ENCODE data around the gene CFAP161. TPM values are rescaled to one million over a fixed set of nuclear protein-coding genes. Genes with fewer than 3 reads are reported as not detected.

The CFAP161 gene
- polyA plus RNA-seq, 1 of the 3 experiments (the other 2 are of a cell fraction): 0.03 TPM

DNA sequence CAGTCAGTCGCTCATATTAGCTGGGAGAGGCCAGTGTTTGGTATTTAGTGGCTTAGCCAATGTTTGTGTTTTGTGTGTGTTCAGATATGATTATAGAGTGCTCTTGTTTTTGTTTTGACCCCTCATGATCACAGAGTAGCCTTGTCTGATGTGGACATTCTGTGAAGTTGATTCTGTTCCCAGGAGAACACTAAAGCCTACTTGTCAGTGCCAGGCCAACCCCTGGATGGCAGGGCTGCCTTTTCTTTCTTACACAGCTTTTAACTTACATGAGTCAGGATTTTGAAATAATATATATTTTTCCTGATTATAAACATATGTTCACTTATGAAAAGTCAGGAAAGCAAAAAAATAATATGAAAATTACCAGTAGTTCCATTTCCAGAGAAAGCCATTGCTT, 11.9 kb downstream of the CFAP161 start (continued):
- no peak for TF ChIP-seq TCF12 (IDR thresholded peaks at IDR 0.05)
- TF ChIP-seq, protein P1, sequence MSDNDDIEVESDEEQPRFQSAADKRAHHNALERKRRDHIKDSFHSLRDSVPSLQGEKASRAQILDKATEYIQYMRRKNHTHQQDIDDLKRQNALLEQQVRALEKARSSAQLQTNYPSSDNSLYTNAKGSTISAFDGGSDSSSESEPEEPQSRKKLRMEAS (IDR thresholded peaks at IDR 0.05; ENCODE audit: low read depth): no peak
- TF ChIP-seq, protein P2, sequence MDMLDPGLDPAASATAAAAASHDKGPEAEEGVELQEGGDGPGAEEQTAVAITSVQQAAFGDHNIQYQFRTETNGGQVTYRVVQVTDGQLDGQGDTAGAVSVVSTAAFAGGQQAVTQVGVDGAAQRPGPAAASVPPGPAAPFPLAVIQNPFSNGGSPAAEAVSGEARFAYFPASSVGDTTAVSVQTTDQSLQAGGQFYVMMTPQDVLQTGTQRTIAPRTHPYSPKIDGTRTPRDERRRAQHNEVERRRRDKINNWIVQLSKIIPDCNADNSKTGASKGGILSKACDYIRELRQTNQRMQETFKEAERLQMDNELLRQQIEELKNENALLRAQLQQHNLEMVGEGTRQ (IDR thresholded peaks at IDR 0.05; ENCODE audit: borderline replicate concordance, low read depth, low read length): no peak
- TF ChIP-seq TEAD4 (IDR thresholded peaks at IDR 0.05; ENCODE audit: borderline replicate concordance, insufficient read depth): no peak
- no peak for TF ChIP-seq MXI1 (IDR thresholded peaks at IDR 0.05; ENCODE audit: low read depth, low read length)
- TF ChIP-seq RXRA (IDR thresholded peaks at IDR 0.05; ENCODE audit: borderline replicate concordance, low read depth): no peak
- no peak for TF ChIP-seq JUND (IDR thresholded peaks at IDR 0.05)

DNA sequence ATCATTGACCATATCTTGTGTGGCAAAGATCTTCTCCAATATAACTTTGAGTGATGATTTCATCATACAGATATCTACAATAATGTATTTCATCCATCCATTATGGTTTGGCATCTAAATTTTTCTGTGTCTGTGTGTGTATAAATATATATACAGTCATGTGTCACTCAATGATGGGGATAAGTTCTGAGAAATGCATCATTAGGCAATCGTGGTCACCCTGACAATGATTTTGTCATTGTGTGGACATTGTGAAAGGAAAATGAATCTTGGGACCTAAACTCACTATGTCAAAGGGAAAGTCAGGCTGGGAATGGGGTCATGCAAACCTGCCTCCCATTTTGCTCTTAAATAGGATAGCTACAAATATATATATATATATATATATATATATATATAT, 12.4 kb downstream of the CFAP161 start:
- Histone ChIP-seq H3K4me3 (ENCODE audit: low read depth in 2 of 2, low read length in 1 of 2) (no peak overlapping the region), H3K9ac (no peak overlapping the region), H3K9me2 (no peaks in the 10 kb centered on the region), H3K27ac (ENCODE audit: low read depth in 2 of 2, low read length in 1 of 2) (no peak overlapping the region), H3K9me3 (no peaks in the 10 kb centered on the region), H3F3A (replicated peaks; ENCODE audit: insufficient read depth) (no peaks in the 10 kb centered on the region), H3K4me2 (no peak overlapping the region), H3K79me2 (ENCODE audit: insufficient read depth) (no peaks in the 10 kb centered on the region), H4K20me1 (ENCODE audit: insufficient read depth) (no peaks in the 10 kb centered on the region), H3K4me1 (ENCODE audit: control insufficient read depth in 1 of 2, insufficient read depth in 2 of 2, low read depth in 1 of 2, low read length in 1 of 2) (peaks cover 0 to 5% of the 10 kb centered on the region in 2 experiments; a peak in 2 of 4 replicates), H3K27me3 (ENCODE audit: insufficient read depth) (0 out of 2 replicates have a peak, but pooled peaks cover 7% of the 10 kb centered on the region), H3K36me3 (replicated peaks in 1 of 2; ENCODE audit: control insufficient read depth in 1 of 2, insufficient read depth in 2 of 2, low read length in 1 of 2) (no peaks in the 10 kb centered on the region), H2AFZ (ENCODE audit: low read depth) (no peak overlapping the region)
- POLR2A ChIA-PET: no interaction called here
- WGBS (ENCODE audit: low lambda C conversion rate): 19% methylated on average over 1 of the region's 1 CpG
- CTCF ChIA-PET: interaction anchor here (2.9 to 17.5 kb wide), 2 partner anchors 9 to 119 kb away, joined by 12 to 395 read pairs; no protein-coding TSS in a partner anchor
- no peak for DNase-seq
- TF ChIP-seq, protein P3, sequence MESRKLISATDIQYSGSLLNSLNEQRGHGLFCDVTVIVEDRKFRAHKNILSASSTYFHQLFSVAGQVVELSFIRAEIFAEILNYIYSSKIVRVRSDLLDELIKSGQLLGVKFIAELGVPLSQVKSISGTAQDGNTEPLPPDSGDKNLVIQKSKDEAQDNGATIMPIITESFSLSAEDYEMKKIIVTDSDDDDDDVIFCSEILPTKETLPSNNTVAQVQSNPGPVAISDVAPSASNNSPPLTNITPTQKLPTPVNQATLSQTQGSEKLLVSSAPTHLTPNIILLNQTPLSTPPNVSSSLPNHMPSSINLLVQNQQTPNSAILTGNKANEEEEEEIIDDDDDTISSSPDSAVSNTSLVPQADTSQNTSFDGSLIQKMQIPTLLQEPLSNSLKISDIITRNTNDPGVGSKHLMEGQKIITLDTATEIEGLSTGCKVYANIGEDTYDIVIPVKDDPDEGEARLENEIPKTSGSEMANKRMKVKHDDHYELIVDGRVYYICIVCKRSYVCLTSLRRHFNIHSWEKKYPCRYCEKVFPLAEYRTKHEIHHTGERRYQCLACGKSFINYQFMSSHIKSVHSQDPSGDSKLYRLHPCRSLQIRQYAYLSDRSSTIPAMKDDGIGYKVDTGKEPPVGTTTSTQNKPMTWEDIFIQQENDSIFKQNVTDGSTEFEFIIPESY (IDR thresholded peaks at IDR 0.05; ENCODE audit: borderline replicate concordance, low read depth): no peak
- no peak for TF ChIP-seq MXI1 (IDR thresholded peaks at IDR 0.05; ENCODE audit: low read depth, low read length)
- TF ChIP-seq MEF2A (IDR thresholded peaks at IDR 0.05; ENCODE audit: borderline replicate concordance, low read depth): no peak
- TF ChIP-seq RFX5 (IDR thresholded peaks at IDR 0.05; ENCODE audit: low read length): no peak
- TF ChIP-seq POLR2AphosphoS5 (IDR thresholded peaks at IDR 0.05; ENCODE audit: low read depth, low read length): no peak
- TF ChIP-seq RCOR1 (IDR thresholded peaks at IDR 0.05; ENCODE audit: low read length): no peak
- TF ChIP-seq, protein P4, sequence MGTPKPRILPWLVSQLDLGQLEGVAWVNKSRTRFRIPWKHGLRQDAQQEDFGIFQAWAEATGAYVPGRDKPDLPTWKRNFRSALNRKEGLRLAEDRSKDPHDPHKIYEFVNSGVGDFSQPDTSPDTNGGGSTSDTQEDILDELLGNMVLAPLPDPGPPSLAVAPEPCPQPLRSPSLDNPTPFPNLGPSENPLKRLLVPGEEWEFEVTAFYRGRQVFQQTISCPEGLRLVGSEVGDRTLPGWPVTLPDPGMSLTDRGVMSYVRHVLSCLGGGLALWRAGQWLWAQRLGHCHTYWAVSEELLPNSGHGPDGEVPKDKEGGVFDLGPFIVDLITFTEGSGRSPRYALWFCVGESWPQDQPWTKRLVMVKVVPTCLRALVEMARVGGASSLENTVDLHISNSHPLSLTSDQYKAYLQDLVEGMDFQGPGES (IDR thresholded peaks at IDR 0.05; ENCODE audit: low read depth, low read length): no peak
- TF ChIP-seq GATA2 (CRISPR knock-in tag; IDR thresholded peaks at IDR 0.05): no peak
- no peak for TF ChIP-seq YY1 (IDR thresholded peaks at IDR 0.05; ENCODE audit: low read depth)
- TF ChIP-seq, protein P5, sequence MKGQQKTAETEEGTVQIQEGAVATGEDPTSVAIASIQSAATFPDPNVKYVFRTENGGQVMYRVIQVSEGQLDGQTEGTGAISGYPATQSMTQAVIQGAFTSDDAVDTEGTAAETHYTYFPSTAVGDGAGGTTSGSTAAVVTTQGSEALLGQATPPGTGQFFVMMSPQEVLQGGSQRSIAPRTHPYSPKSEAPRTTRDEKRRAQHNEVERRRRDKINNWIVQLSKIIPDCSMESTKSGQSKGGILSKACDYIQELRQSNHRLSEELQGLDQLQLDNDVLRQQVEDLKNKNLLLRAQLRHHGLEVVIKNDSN (IDR thresholded peaks at IDR 0.05; ENCODE audit: borderline replicate concordance, low read depth): no peak
- TF ChIP-seq CHD2 (IDR thresholded peaks at IDR 0.05; ENCODE audit: low read length, partially characterized antibody): no peak
- no peak for TF ChIP-seq FOSL2 (IDR thresholded peaks at IDR 0.05; ENCODE audit: borderline replicate concordance, low read depth)
- TF ChIP-seq, protein P6, sequence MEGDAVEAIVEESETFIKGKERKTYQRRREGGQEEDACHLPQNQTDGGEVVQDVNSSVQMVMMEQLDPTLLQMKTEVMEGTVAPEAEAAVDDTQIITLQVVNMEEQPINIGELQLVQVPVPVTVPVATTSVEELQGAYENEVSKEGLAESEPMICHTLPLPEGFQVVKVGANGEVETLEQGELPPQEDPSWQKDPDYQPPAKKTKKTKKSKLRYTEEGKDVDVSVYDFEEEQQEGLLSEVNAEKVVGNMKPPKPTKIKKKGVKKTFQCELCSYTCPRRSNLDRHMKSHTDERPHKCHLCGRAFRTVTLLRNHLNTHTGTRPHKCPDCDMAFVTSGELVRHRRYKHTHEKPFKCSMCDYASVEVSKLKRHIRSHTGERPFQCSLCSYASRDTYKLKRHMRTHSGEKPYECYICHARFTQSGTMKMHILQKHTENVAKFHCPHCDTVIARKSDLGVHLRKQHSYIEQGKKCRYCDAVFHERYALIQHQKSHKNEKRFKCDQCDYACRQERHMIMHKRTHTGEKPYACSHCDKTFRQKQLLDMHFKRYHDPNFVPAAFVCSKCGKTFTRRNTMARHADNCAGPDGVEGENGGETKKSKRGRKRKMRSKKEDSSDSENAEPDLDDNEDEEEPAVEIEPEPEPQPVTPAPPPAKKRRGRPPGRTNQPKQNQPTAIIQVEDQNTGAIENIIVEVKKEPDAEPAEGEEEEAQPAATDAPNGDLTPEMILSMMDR (IDR thresholded peaks at IDR 0.05): no peak
- no peak for TF ChIP-seq SMC3 (IDR thresholded peaks at IDR 0.05; ENCODE audit: low read depth, low read length)
- TF ChIP-seq EP300 (IDR thresholded peaks at IDR 0.05; ENCODE audit: borderline replicate concordance in 1 of 2, low read depth in 1 of 2, low read length in 1 of 2): no peak
- TF ChIP-seq, protein P7, sequence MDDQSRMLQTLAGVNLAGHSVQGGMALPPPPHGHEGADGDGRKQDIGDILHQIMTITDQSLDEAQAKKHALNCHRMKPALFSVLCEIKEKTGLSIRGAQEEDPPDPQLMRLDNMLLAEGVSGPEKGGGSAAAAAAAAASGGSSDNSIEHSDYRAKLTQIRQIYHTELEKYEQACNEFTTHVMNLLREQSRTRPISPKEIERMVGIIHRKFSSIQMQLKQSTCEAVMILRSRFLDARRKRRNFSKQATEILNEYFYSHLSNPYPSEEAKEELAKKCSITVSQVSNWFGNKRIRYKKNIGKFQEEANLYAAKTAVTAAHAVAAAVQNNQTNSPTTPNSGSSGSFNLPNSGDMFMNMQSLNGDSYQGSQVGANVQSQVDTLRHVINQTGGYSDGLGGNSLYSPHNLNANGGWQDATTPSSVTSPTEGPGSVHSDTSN (IDR thresholded peaks at IDR 0.05): no peak
- no peak for TF ChIP-seq FOXJ3 (CRISPR knock-in tag; IDR thresholded peaks at IDR 0.05)
- no peak for TF ChIP-seq FOXM1 (IDR thresholded peaks at IDR 0.05; ENCODE audit: low read depth)

Data from SK-N-SH (cell line).